K562 (cell line): ENCODE results near the gene GRIN2A. TPM values are rescaled to one million over a fixed set of nuclear protein-coding genes. Genes with fewer than 3 reads are reported as not detected.

Experiments used
- CREB1 ChIP-seq, 2 experiments: sonication (generic) in 1 of 2; formaldehyde crosslinking in 1 of 2; IDR thresholded peaks; 2 replicates each; pipeline versions ENCODE4 v1.6.1 to v1.8.0; 2012 to 2022; ENCODE audit warnings: inconsistent platforms in 1 of 2, mild to moderate bottlenecking in 1 of 2, missing genetic modification reagents in 1 of 2, moderate library complexity in 1 of 2
- EWSR1 ChIP-seq: fragments of 450-650 bp; IDR thresholded peaks from 2 replicates; pipeline ENCODE4 v1.6.1; 2018; ENCODE audit warnings: borderline replicate concordance, mild to moderate bottlenecking, low read depth, moderate library complexity; ENCODE audit not compliant: partially characterized antibody
- REST ChIP-seq, 2 experiments: fragments of 450-650 bp; formaldehyde crosslinking in 1 of 2; IDR thresholded peaks; 2 replicates each; pipeline versions ENCODE4 v1.4.0 to v1.6.1; 2014 to 2020; ENCODE audit warnings: mild to moderate bottlenecking in 2 of 2, borderline replicate concordance in 1 of 2, low read depth in 1 of 2
- SMC3 ChIP-seq: conservative IDR thresholded peaks from 2 replicates; pipeline ENCODE4 v1.6.1; 2011; ENCODE audit warnings: low read depth, low read length, improper control_type of control experiment; ENCODE audit not compliant: insufficient read depth
- ZNF395 ChIP-seq: fragments of 200-800 bp; sonication (Bioruptor generic); IDR thresholded peaks from 2 replicates; pipeline ENCODE4 v1.6.1; 2017; ENCODE audit warnings: missing genetic modification characterization, missing compliant biosample characterization
- polyA plus RNA-seq, 8 experiments: library from polyadenylated mRNA; depleted of rRNA in 4 of 8; stranded (reverse) in 5 of 8; unstranded in 3 of 8; fragments of >200 nt; fragmentation: Nextera tagmentation in 2 of 8; fragmentation: Illumina TruSeq in 1 of 8; extraction: Ambion mirVana in 2 of 8; extraction: Trizol in 1 of 8; gene quantifications; 2 replicates each; pipeline versions ENCODE4 v1.2.1 to v1.2.3, GENCODE V29; 2011 to 2014; ENCODE audit warnings: inconsistent platforms in 1 of 8, missing spikeins in 1 of 8
- total RNA-seq, 7 experiments: library from RNA; depleted of rRNA in 6 of 7; stranded (reverse); fragments of >200 nt in 6 of 7; fragmentation: Illumina TruSeq in 2 of 7; extraction: Trizol in 2 of 7; gene quantifications; 2 replicates each; pipeline versions ENCODE4 v1.2.1 to v1.2.3, GENCODE V29; 2011 to 2021; ENCODE audit warnings: low replicate concordance in 1 of 7
- TF ChIP-seq, protein P1 (sequence below): fragments of 450-650 bp; formaldehyde crosslinking; IDR thresholded peaks from 2 replicates; pipeline ENCODE4 v1.4.0; 2020; ENCODE audit warnings: mild to moderate bottlenecking, mixed read lengths

GRIN2A gene
- total and polyA plus RNA-seq, 9 of the 15 experiments (the other 6 are each of a cell fraction or from before 2014, with no cell fraction given): not detected

- TF ChIP-seq REST (IDR thresholded peaks at IDR 0.05; ENCODE audit: borderline replicate concordance): no peak
- no peak for TF ChIP-seq REST (CRISPR knock-in tag; IDR thresholded peaks at IDR 0.05; ENCODE audit: low read depth)
- TF ChIP-seq ZNF395 (CRISPR knock-in tag): no peak
- no peak for TF ChIP-seq SMC3
- TF ChIP-seq, protein P1, sequence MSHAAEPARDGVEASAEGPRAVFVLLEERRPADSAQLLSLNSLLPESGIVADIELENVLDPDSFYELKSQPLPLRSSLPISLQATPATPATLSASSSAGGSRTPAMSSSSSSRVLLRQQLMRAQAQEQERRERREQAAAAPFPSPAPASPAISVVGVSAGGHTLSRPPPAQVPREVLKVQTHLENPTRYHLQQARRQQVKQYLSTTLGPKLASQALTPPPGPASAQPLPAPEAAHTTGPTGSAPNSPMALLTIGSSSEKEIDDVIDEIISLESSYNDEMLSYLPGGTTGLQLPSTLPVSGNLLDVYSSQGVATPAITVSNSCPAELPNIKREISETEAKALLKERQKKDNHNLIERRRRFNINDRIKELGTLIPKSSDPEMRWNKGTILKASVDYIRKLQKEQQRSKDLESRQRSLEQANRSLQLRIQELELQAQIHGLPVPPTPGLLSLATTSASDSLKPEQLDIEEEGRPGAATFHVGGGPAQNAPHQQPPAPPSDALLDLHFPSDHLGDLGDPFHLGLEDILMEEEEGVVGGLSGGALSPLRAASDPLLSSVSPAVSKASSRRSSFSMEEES (CRISPR knock-in tag): no peak
- TF ChIP-seq EWSR1: no peak
- TF ChIP-seq CREB1 (IDR thresholded peaks at IDR 0.05): no peak
- TF ChIP-seq CREB1 (CRISPR knock-in tag; IDR thresholded peaks at IDR 0.05): no peak
Measured at GRCh38 chr16:10178526-10178925, 3.7 kb downstream of the GRIN2A start (continued).
